ENCODE measurements around the gene LOXHD1. TPM values are rescaled to one million over a fixed set of nuclear protein-coding genes. Genes with fewer than 3 reads are reported as not detected.

Gene LOXHD1
- total RNA-seq, 1 experiment from 2014 or later: 25.5 TPM

- Histone ChIP-seq H3K36me3 (ENCODE audit: insufficient read depth, low read length, poor library complexity, severe bottlenecking) (no peaks in the 10 kb centered on the region), H3K27me3 (replicated peaks; ENCODE audit: insufficient read depth, low read depth, low read length, poor library complexity) (no peaks in the 10 kb centered on the region), H3K27ac (ENCODE audit: low read depth, low read length, poor library complexity, severe bottlenecking) (no peak overlapping the region), H3K9me3 (ENCODE audit: low read depth, low read length, poor library complexity, severe bottlenecking) (no peaks in the 10 kb centered on the region), H3K4me1 (ENCODE audit: insufficient read depth, low read length, poor library complexity, severe bottlenecking) (peaks cover 15% of the 10 kb centered on the region), H3K4me3 (ENCODE audit: low read depth, low read length, poor library complexity, severe bottlenecking) (no peak overlapping the region)
- POLR2A ChIA-PET (ENCODE audit: low non-redundant PET): no interaction called here
- no TSS peak for BruUV-seq (replicated peaks)
- TF ChIP-seq, protein P1, sequence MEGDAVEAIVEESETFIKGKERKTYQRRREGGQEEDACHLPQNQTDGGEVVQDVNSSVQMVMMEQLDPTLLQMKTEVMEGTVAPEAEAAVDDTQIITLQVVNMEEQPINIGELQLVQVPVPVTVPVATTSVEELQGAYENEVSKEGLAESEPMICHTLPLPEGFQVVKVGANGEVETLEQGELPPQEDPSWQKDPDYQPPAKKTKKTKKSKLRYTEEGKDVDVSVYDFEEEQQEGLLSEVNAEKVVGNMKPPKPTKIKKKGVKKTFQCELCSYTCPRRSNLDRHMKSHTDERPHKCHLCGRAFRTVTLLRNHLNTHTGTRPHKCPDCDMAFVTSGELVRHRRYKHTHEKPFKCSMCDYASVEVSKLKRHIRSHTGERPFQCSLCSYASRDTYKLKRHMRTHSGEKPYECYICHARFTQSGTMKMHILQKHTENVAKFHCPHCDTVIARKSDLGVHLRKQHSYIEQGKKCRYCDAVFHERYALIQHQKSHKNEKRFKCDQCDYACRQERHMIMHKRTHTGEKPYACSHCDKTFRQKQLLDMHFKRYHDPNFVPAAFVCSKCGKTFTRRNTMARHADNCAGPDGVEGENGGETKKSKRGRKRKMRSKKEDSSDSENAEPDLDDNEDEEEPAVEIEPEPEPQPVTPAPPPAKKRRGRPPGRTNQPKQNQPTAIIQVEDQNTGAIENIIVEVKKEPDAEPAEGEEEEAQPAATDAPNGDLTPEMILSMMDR (conservative IDR thresholded peaks at IDR 0.05; ENCODE audit: low read depth, low read length): no peak
- no peak for TF ChIP-seq EZH2 (IDR thresholded peaks at IDR 0.05; ENCODE audit: borderline replicate concordance, low read depth, low read length, poor library complexity, severe bottlenecking)
- DNase-seq (ENCODE audit: low spot score): peak; percentile 16
- CTCF ChIA-PET: no interaction called here
- intact Hi-C loops (cut with micrococcal nuclease; ENCODE audit: unreplicated experiment): loop anchor here (5.0 to 10.0 kb wide), 2 partner anchors 165 to 333 kb away; no protein-coding TSS in a partner anchor
These were observed 176.8 kb downstream of the LOXHD1 start for GRCh38 chr18:46480226-46480625.

GRCh38 chr18:46478796-46479195 is 178.2 kb downstream of the LOXHD1 start:
- Histone ChIP-seq H3K9me3 (ENCODE audit: low read depth, low read length, poor library complexity, severe bottlenecking) (no peaks in the 10 kb centered on the region), H3K4me3 (ENCODE audit: low read depth, low read length, poor library complexity, severe bottlenecking) (no peak overlapping the region), H3K36me3 (ENCODE audit: insufficient read depth, low read length, poor library complexity, severe bottlenecking) (no peaks in the 10 kb centered on the region), H3K27me3 (replicated peaks; ENCODE audit: insufficient read depth, low read depth, low read length, poor library complexity) (no peaks in the 10 kb centered on the region), H3K4me1 (ENCODE audit: insufficient read depth, low read length, poor library complexity, severe bottlenecking) (peaks cover 15% of the 10 kb centered on the region), H3K27ac (ENCODE audit: low read depth, low read length, poor library complexity, severe bottlenecking) (no peak overlapping the region)
- CTCF ChIA-PET: interaction anchor here (0.7 kb wide), 1 partner anchor 1053 kb away, joined by 8 read pairs; no protein-coding TSS in a partner anchor
- intact Hi-C loops (cut with micrococcal nuclease; ENCODE audit: unreplicated experiment): no loop called here
- POLR2A ChIA-PET (ENCODE audit: low non-redundant PET): no interaction called here
- no peak for TF ChIP-seq EZH2 (IDR thresholded peaks at IDR 0.05; ENCODE audit: borderline replicate concordance, low read depth, low read length, poor library complexity, severe bottlenecking)
- TF ChIP-seq, protein P1 (conservative IDR thresholded peaks at IDR 0.05; ENCODE audit: low read depth, low read length): no peak
- no peak for DNase-seq (ENCODE audit: low spot score)
- no TSS peak for BruUV-seq (replicated peaks)

- ChIA-PET POLR2A (ENCODE audit: low non-redundant PET) (no interaction called here), CTCF (no interaction called here)
- H3K36me3 ChIP-seq (ENCODE audit: insufficient read depth, low read length, poor library complexity, severe bottlenecking): no peaks in the 10 kb centered on the region
- H3K4me3 ChIP-seq (ENCODE audit: low read depth, low read length, poor library complexity, severe bottlenecking): no peak overlapping the region
- H3K9me3 ChIP-seq (ENCODE audit: low read depth, low read length, poor library complexity, severe bottlenecking): no peaks in the 10 kb centered on the region
- intact Hi-C loops (cut with micrococcal nuclease; ENCODE audit: unreplicated experiment): no loop called here
- BruUV-seq (replicated peaks): no TSS peak
- no peak for TF ChIP-seq EZH2 (IDR thresholded peaks at IDR 0.05; ENCODE audit: borderline replicate concordance, low read depth, low read length, poor library complexity, severe bottlenecking)
- TF ChIP-seq, protein P1 (conservative IDR thresholded peaks at IDR 0.05; ENCODE audit: low read depth, low read length): no peak
- peaks cover 15% of the 10 kb centered on the region for H3K4me1 ChIP-seq (ENCODE audit: insufficient read depth, low read length, poor library complexity, severe bottlenecking)
- no peak overlapping the region for H3K27ac ChIP-seq (ENCODE audit: low read depth, low read length, poor library complexity, severe bottlenecking)
- no peak for DNase-seq (ENCODE audit: low spot score)
- H3K27me3 ChIP-seq (replicated peaks; ENCODE audit: insufficient read depth, low read depth, low read length, poor library complexity): no peaks in the 10 kb centered on the region
These were observed 179.5 kb downstream of the LOXHD1 start for GRCh38 chr18:46477425-46478011.
